MCF 10A (cell line): ENCODE data around the gene DIPK1C. TPM values are rescaled to one million over a fixed set of nuclear protein-coding genes. Genes with fewer than 3 reads are reported as not detected.

Experiments used
- BruUV-seq: library from RNA; stranded (reverse); fragments of 400-500 nt; replicated peaks from 2 replicates; lab custom pipeline; 2021; lab: Mats Ljungman, UMichigan
- CTCF ChIA-PET: fragments of 300-600 bp; sonication (Branson Sonifier 250); formaldehyde crosslinking; extraction: SDS; loops from one replicate; lab custom pipeline; 2021; ENCODE audit warnings: antibody characterized with exemption, inconsistent platforms; lab: Yijun Ruan, JAX
- POLR2A ChIA-PET: fragments of 300-600, 350-650 bp; sonication (Branson Sonifier 250); formaldehyde crosslinking; extraction: SDS; loops from one replicate; lab custom pipeline; 2020; ENCODE audit warnings: antibody characterized with exemption, inconsistent platforms; lab: Yijun Ruan, JAX
- DNase-seq: peaks from one replicate; pipeline ENCODE4 v3.0.0-alpha.2; 2018; ENCODE audit not compliant: unreplicated experiment
- H3K27ac Mint-ChIP-seq: one replicate; pipeline ENCODE4 v1.8.0; 2022; ENCODE audit warnings: mild to moderate bottlenecking, low read depth, mixed read lengths; ENCODE audit not compliant: unreplicated experiment
- H3K27me3 Mint-ChIP-seq: one replicate; pipeline ENCODE4 v1.8.0; 2022; ENCODE audit warnings: mixed read lengths; ENCODE audit not compliant: insufficient read depth, unreplicated experiment
- H3K36me3 Mint-ChIP-seq: one replicate; pipeline ENCODE4 v1.8.0; 2022; ENCODE audit warnings: mild to moderate bottlenecking, moderate library complexity, mixed read lengths; ENCODE audit not compliant: insufficient read depth, unreplicated experiment
- H3K4me1 Mint-ChIP-seq: one replicate; pipeline ENCODE4 v1.8.0; 2022; ENCODE audit warnings: mixed read lengths; ENCODE audit not compliant: insufficient read depth, unreplicated experiment
- H3K4me3 Mint-ChIP-seq: one replicate; pipeline ENCODE4 v1.8.0; 2022; ENCODE audit warnings: mild to moderate bottlenecking, moderate library complexity, mixed read lengths; ENCODE audit not compliant: unreplicated experiment
- H3K9me3 Mint-ChIP-seq: one replicate; pipeline ENCODE4 v1.8.0; 2022; ENCODE audit warnings: mixed read lengths; ENCODE audit not compliant: unreplicated experiment
- intact Hi-C: fragments of 100-400 bp; cut with micrococcal nuclease; formaldehyde crosslinking; loops from 2 replicates; pipeline ENCODE4 v1.14.1; 2022
- total RNA-seq: library from RNA; stranded (reverse); gene quantifications from 2 replicates; pipeline ENCODE4 v1.2.3, GENCODE V29; 2022
- TF ChIP-seq, protein P1 (sequence below): fragments of 200-600 bp; IDR thresholded peaks from one replicate; pipeline ENCODE4 v1.8.0; 2022; ENCODE audit warnings: antibody characterized with exemption, mild to moderate bottlenecking; ENCODE audit not compliant: unreplicated experiment

Gene DIPK1C
- total RNA-seq, 1 experiment from 2014 or later = not detected

DNA sequence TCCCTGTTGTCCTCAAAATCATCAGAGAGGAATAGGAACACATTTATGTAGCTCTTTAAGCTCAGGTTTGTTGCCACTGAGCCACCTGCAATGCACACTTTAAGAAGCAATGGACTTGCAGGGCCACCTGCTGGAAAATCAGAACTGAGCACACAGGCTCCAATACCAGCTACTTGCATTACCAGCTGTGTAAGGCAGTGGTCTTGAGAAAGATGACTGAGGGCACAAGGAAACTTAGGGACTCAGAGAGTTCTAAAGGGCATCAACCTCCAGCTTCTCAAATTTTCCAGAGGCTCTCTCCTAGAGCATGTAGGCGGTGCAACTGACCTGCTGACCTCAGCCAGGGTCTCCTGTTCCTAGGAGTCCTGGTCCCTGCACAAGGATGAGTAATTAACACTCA, 36.6 kb upstream of the DIPK1C start:
- TF ChIP-seq, protein P1, sequence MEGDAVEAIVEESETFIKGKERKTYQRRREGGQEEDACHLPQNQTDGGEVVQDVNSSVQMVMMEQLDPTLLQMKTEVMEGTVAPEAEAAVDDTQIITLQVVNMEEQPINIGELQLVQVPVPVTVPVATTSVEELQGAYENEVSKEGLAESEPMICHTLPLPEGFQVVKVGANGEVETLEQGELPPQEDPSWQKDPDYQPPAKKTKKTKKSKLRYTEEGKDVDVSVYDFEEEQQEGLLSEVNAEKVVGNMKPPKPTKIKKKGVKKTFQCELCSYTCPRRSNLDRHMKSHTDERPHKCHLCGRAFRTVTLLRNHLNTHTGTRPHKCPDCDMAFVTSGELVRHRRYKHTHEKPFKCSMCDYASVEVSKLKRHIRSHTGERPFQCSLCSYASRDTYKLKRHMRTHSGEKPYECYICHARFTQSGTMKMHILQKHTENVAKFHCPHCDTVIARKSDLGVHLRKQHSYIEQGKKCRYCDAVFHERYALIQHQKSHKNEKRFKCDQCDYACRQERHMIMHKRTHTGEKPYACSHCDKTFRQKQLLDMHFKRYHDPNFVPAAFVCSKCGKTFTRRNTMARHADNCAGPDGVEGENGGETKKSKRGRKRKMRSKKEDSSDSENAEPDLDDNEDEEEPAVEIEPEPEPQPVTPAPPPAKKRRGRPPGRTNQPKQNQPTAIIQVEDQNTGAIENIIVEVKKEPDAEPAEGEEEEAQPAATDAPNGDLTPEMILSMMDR = peak; percentile 52
- no peak overlapping the region for H3K27ac Mint-ChIP-seq
- CTCF ChIA-PET = interaction anchor here (0.6 to 9.4 kb wide), 35 partner anchors 9 to 1741 kb away, joined by 3 to 234 read pairs (median 5); no protein-coding TSS in a partner anchor
- intact Hi-C loops = loop anchor here (1.0 kb wide), 2 partner anchors 140 to 297 kb away; no protein-coding TSS in a partner anchor
- no TSS peak for BruUV-seq
- no peak overlapping the region for H3K4me3 Mint-ChIP-seq
- no peaks in the 10 kb centered on the region for H3K36me3 Mint-ChIP-seq
- no peaks in the 10 kb centered on the region for H3K9me3 Mint-ChIP-seq
- POLR2A ChIA-PET = interaction anchor here (0.6 to 1.6 kb wide), 3 partner anchors 12 to 140 kb away, joined by 3 to 15 read pairs (median 4); no protein-coding TSS in a partner anchor
- peak; percentile 58 for DNase-seq
- peaks cover 9% of the 10 kb centered on the region for H3K27me3 Mint-ChIP-seq
- H3K4me1 Mint-ChIP-seq = peaks cover 10% of the 10 kb centered on the region

DNA sequence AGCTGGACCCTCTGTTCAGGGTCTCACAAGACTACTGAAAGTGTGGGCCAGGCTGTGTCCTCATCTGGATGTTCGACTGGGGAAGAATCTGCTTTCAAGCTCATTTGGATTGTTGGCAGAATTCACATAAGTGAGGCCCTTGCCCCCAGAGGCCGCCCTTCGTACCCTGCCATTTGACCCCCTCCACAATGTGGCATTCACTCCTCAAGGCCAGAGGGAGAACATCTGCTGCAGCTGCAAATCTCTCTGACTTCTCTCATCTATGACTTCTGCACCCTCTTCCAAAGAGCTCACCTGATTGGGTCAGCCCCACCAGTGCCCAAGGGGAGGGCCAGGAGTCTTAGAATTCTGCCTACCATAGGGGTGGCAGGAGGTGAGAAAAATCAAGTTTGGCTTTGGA, 35.2 kb upstream of the DIPK1C start:
- H3K9me3 Mint-ChIP-seq = no peaks in the 10 kb centered on the region
- ChIA-PET CTCF (interaction anchor here (0.6 to 9.4 kb wide), 9 partner anchors 59 to 368 kb away, joined by 3 to 234 read pairs (median 7); no protein-coding TSS in a partner anchor), POLR2A (no interaction called here)
- H3K27ac Mint-ChIP-seq = no peak overlapping the region
- no peaks in the 10 kb centered on the region for H3K36me3 Mint-ChIP-seq
- TF ChIP-seq, protein P1 = no peak
- peaks cover 11% of the 10 kb centered on the region for H3K27me3 Mint-ChIP-seq
- intact Hi-C loops = no loop called here
- no TSS peak for BruUV-seq
- H3K4me3 Mint-ChIP-seq = no peak overlapping the region
- H3K4me1 Mint-ChIP-seq = peaks cover 5% of the 10 kb centered on the region
- DNase-seq = no peak

DNA sequence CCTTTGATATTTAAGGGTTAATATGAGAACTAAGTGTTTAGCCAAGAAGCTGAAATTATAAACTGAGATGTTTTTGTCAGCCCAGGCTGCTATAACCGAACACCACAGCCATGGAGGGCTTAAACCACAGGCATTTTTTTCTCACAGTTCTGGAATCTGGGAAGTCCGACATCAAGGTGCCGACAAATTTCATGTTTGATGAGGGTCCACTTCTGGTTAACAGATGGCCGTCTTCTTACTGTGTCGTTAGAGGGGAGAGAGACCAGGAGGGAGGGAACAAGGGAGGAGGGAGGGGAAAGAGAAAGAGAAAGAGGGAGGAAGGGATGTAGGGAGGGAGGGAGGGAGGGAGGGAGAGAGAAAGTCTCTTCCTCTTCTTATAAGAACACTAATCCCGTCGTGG, 32.6 kb upstream of the DIPK1C start:
- Mint-ChIP-seq H3K27me3 (peaks cover 11% of the 10 kb centered on the region), H3K9me3 (no peaks in the 10 kb centered on the region), H3K36me3 (no peaks in the 10 kb centered on the region), H3K27ac (no peak overlapping the region), H3K4me1 (no peaks in the 10 kb centered on the region), H3K4me3 (no peak overlapping the region)
- ChIA-PET CTCF (interaction anchor here (0.6 to 9.4 kb wide), 5 partner anchors 62 to 1700 kb away, joined by 4 to 234 read pairs (median 5); no protein-coding TSS in a partner anchor), POLR2A (no interaction called here)
- intact Hi-C loops = no loop called here
- DNase-seq = no peak
- no TSS peak for BruUV-seq
- TF ChIP-seq, protein P1 = no peak

DNA sequence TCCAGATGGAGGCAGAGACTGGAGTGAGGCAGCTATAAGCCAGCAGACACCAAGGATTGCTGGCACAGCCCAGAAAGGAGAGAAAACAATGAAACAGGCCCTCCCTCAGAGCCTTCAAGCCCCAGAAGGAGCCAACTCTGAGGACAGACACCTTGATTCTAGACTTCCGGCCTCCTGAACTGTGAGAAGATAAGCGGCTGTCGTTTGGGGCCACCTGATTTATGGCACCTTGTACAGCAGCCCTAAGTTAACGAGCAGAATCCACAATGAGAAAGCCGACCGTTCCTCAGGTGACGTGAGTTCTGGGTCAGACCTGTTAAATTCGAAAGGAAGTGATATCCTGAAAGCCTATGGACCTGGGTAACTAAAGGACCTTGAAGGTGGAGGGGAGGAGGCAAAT, 31.8 kb upstream of the DIPK1C start:
- TF ChIP-seq, protein P1 = no peak
- H3K27ac Mint-ChIP-seq = no peak overlapping the region

More for the DNA sequence above, 31.8 kb upstream of the DIPK1C start:
- POLR2A ChIA-PET = no interaction called here
- intact Hi-C loops = no loop called here
- H3K9me3 Mint-ChIP-seq = no peaks in the 10 kb centered on the region
- H3K4me1 Mint-ChIP-seq = no peaks in the 10 kb centered on the region
- BruUV-seq = no TSS peak
- H3K4me3 Mint-ChIP-seq = no peak overlapping the region
- peaks cover 11% of the 10 kb centered on the region for H3K27me3 Mint-ChIP-seq
- CTCF ChIA-PET = interaction anchor here (9.4 kb wide), 1 partner anchor 137 kb away, joined by 234 read pairs; no protein-coding TSS in a partner anchor
- DNase-seq = no peak
- no peaks in the 10 kb centered on the region for H3K36me3 Mint-ChIP-seq
